MM.1S (cell line): ENCODE data around the gene ANK2.

Experiments
- EZH2phosphoT487 ChIP-seq: fragments of 300-600 bp; sonication (generic); IDR thresholded peaks from 2 replicates; pipeline ENCODE4 v1.6.1; 2018; ENCODE audit warnings: antibody characterized with exemption, low read length
- TF ChIP-seq, protein P1 (sequence below): fragments of 300-600 bp; sonication (generic); IDR thresholded peaks from 2 replicates; pipeline ENCODE4 v1.5.1; 2016; ENCODE audit warnings: antibody characterized with exemption, low read length, mixed read lengths

DNA sequence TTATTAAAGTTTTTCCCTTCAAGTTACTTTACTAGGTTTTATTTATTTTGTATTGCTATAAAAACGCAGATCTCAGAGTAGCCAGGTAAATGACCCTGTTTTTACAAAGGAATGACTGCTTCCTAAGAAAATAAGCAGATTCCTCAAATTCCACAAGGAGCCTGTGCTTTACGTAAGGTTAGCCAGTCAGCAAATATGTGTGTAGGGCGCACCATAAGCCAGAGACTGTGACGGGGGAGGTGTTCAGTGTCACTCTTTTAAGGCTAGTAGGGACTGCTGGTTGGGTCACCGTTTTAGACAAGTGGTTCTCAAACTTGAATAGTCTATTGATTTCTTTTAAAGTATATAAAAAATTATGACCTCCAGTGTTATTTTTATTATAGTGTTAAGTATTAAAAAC is 119.9 kb downstream of the ANK2 start:
- TF ChIP-seq, protein P1, sequence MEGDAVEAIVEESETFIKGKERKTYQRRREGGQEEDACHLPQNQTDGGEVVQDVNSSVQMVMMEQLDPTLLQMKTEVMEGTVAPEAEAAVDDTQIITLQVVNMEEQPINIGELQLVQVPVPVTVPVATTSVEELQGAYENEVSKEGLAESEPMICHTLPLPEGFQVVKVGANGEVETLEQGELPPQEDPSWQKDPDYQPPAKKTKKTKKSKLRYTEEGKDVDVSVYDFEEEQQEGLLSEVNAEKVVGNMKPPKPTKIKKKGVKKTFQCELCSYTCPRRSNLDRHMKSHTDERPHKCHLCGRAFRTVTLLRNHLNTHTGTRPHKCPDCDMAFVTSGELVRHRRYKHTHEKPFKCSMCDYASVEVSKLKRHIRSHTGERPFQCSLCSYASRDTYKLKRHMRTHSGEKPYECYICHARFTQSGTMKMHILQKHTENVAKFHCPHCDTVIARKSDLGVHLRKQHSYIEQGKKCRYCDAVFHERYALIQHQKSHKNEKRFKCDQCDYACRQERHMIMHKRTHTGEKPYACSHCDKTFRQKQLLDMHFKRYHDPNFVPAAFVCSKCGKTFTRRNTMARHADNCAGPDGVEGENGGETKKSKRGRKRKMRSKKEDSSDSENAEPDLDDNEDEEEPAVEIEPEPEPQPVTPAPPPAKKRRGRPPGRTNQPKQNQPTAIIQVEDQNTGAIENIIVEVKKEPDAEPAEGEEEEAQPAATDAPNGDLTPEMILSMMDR = no peak
- no peak for TF ChIP-seq EZH2phosphoT487
